Heart left ventricle (tissue), 16 donors: Measurements from ENCODE around the gene DMRTB1. TPM values are rescaled to one million over a fixed set of nuclear protein-coding genes. Genes with fewer than 3 reads are reported as not detected.

ENCODE experiments used
- ATAC-seq, 4 donors: fragments of 200-7000 bp; cut with Tn5 transposase; one replicate each; pipeline ENCODE4 v1.9.1; 2020 to 2022; ENCODE audit warnings: moderate library complexity in 4 of 4, mild to moderate bottlenecking in 3 of 4, moderate number of reproducible peaks in 1 of 4
- DNase-seq, 5 donors: peaks; one replicate each; pipeline ENCODE4 v3.0.0-alpha.2; 2020
- H3K27ac ChIP-seq, 12 donors: fragments of 200-600 bp; sonication (generic) in 4 of 12; one replicate each; pipeline versions ENCODE4 v1.5.0 to v1.8.0; 2016 to 2022; ENCODE audit warnings: mild to moderate bottlenecking in 2 of 12
- H3K27me3 ChIP-seq, 9 donors: fragments of 200-600 bp; sonication (generic) in 2 of 9; one replicate each; pipeline versions ENCODE4 v1.5.1 to v1.8.0; 2016 to 2022; ENCODE audit warnings: mild to moderate bottlenecking in 3 of 9
- H3K36me3 ChIP-seq, 9 donors: fragments of 200-600 bp; sonication (generic) in 2 of 9; one replicate each; pipeline versions ENCODE4 v1.5.0 to v1.8.0; 2018 to 2022; ENCODE audit warnings: mild to moderate bottlenecking in 2 of 9
- H3K4me1 ChIP-seq, 12 donors: fragments of 200-600 bp; sonication (generic) in 4 of 12; one replicate each; pipeline versions ENCODE4 v1.5.0 to v1.8.0; 2016 to 2022; ENCODE audit warnings: mild to moderate bottlenecking in 3 of 12
- H3K4me3 ChIP-seq, 12 donors: fragments of 200-600 bp; sonication (generic) in 4 of 12; one replicate each; pipeline versions ENCODE4 v1.5.0 to v1.8.0; 2017 to 2022; ENCODE audit warnings: mild to moderate bottlenecking in 9 of 12, moderate library complexity in 4 of 12
- H3K9me3 ChIP-seq, 12 donors: fragments of 200-600 bp; sonication (generic) in 4 of 12; one replicate each; pipeline versions ENCODE4 v1.5.0 to v1.8.0; 2016 to 2022; ENCODE audit warnings: mild to moderate bottlenecking in 1 of 12
- POLR2A ChIP-seq, 2 donors: fragments of 450-650 bp; IDR thresholded peaks; one replicate each; pipeline ENCODE4 v1.6.1; 2017; ENCODE audit warnings: antibody characterized with exemption in 2 of 2, mild to moderate bottlenecking in 2 of 2, moderate library complexity in 2 of 2
- WGBS, 4 donors: extraction: QIAGEN DNeasy Blood & Tissue Kit in 2 of 4; methylation state at CpG; one replicate each; pipeline versions ENCODE4 v1.1.5 to v1.1.7; 2013 to 2018; 5-methylcytosine and 5-hydroxymethylcytosine counted together
- intact Hi-C, 10 donors: fragments of 100-400 bp; cut with DNase I; formaldehyde crosslinking; loops; one replicate each; pipeline versions ENCODE4 v1.11.1 to v1.14.2; 2022
- polyA plus RNA-seq, 2 donors: library from polyadenylated mRNA; stranded (reverse); fragments of 200-250 nt; gene quantifications; one replicate each; pipeline ENCODE4 v1.2.3, GENCODE V29; 2013
- total RNA-seq, 9 donors: library from RNA; depleted of rRNA in 2 of 9; stranded (reverse); fragments of >200 nt in 2 of 9; fragmentation: NEBNext Ultra II Directional in 3 of 9; extraction: Animal tissue kit (Norgen Biotek cat#: 25700) in 3 of 9; gene quantifications; one replicate each; pipeline versions ENCODE4 v1.1.0 to v1.2.4, GENCODE V29; 2016 to 2023
- TF ChIP-seq, protein P1 (sequence below), 12 donors: fragments of 200-600 bp; sonication (generic) in 4 of 12; IDR thresholded peaks; one replicate each; pipeline versions ENCODE4 v1.5.0 to v1.8.0; 2018 to 2022; ENCODE audit warnings: antibody characterized with exemption in 12 of 12, mild to moderate bottlenecking in 5 of 12
- donor health status: ischemic (EF 13 %, LVEDD 7.1; RV severe dilation, severe dysfunction).
- donor health status: healthy with polysubstance abuse.
- donor health status: DM: no; HTN: yes; CAD: no.
- donor health status: DM: no; HTN: no; CAD: no.
- donor health status: ischemic (EF 25% LVEDD 6.9; RV normal size, moderate dysfunction).
- donor health status: ischemic (EF 25% LVEDD 5.7; RV mildly dilated, moderate dysfunction).
- donor health status: healthy.
- donor health status: DM: yes; HTN: yes; CAD: no.
- donor health status: ischemic (EF 35%, LVEDD 5.7; RV mildly dilated, moderate dysfunction).
- donor health status: nonischemic (EF 11% LVEDD 7.7; RV severe dilation, severe dysfunction).
- donor health status: DM: yes; HTN: yes; CAD: no.
- donor health status: PGD.
- donor health status: ischemic (EF 29% LVEDD 5.4; RV normal size, mild dysfunction).
- donor health status: nonischemic (EF 23%, LVEDD 6.1; RV moderate dilation, normal function).

Gene DMRTB1
- total and polyA plus RNA-seq, 11 donors: not detected

DNA sequence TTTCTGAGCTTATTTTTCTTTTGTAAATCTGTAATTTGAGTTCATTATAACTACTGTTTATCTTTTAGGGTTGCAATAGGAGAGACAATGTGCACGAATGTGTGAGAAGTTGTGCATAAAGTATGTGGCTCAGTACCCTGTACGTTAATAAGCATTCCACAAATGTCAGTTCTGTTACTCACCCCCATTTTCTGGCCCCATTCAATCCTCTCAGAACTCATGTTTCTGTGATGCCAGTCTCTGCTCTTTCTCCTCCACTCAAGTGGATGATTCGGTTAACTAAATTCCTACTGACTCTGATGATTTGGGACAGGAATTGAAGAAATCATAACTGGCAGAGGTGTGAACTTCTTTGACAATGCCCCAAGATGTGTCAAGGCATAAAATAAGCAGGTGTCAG is 10.2 kb upstream of the DMRTB1 start:
- Histone ChIP-seq H3K27me3 (peaks cover 0 to 43% (median 8%) of the 10 kb centered on the region in 9 donors), H3K36me3 (no peaks in the 10 kb centered on the region), H3K4me3 (no peak overlapping the region), H3K9me3 (no peaks in the 10 kb centered on the region), H3K4me1 (no peaks in the 10 kb centered on the region), H3K27ac (no peak overlapping the region)
- DNase-seq: no peak
- ATAC-seq: no peak
- TF ChIP-seq, protein P1, sequence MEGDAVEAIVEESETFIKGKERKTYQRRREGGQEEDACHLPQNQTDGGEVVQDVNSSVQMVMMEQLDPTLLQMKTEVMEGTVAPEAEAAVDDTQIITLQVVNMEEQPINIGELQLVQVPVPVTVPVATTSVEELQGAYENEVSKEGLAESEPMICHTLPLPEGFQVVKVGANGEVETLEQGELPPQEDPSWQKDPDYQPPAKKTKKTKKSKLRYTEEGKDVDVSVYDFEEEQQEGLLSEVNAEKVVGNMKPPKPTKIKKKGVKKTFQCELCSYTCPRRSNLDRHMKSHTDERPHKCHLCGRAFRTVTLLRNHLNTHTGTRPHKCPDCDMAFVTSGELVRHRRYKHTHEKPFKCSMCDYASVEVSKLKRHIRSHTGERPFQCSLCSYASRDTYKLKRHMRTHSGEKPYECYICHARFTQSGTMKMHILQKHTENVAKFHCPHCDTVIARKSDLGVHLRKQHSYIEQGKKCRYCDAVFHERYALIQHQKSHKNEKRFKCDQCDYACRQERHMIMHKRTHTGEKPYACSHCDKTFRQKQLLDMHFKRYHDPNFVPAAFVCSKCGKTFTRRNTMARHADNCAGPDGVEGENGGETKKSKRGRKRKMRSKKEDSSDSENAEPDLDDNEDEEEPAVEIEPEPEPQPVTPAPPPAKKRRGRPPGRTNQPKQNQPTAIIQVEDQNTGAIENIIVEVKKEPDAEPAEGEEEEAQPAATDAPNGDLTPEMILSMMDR (IDR thresholded peaks at IDR 0.05): no peak
- TF ChIP-seq POLR2A (IDR thresholded peaks at IDR 0.05): no peak
- 45 to 65% (median 52%) methylated on average over 3 of the region's 3 CpGs for WGBS, 4 donors
- intact Hi-C loops: no loop called here

GRCh38 chr1:53449693-53450092 is 9.5 kb upstream of the DMRTB1 start:
- ATAC-seq (no peak), DNase-seq (no peak)
- H3K27ac ChIP-seq: no peak overlapping the region
- H3K27me3 ChIP-seq: peaks cover 0 to 45% (median 9%) of the 10 kb centered on the region in 9 donors
- no peaks in the 10 kb centered on the region for H3K36me3 ChIP-seq
- WGBS, 4 donors: 33 to 47% (median 44%) methylated on average over 8 of the region's 8 CpGs
- TF ChIP-seq, protein P1 (IDR thresholded peaks at IDR 0.05): no peak
- no peak for TF ChIP-seq POLR2A (IDR thresholded peaks at IDR 0.05)
- intact Hi-C loops: loop anchor here in 1 of 10 donors (10.0 kb wide), 1 partner anchor 555 kb away; no protein-coding TSS in a partner anchor
- H3K4me3 ChIP-seq: no peak overlapping the region
- H3K9me3 ChIP-seq: no peaks in the 10 kb centered on the region
- no peaks in the 10 kb centered on the region for H3K4me1 ChIP-seq

DNA sequence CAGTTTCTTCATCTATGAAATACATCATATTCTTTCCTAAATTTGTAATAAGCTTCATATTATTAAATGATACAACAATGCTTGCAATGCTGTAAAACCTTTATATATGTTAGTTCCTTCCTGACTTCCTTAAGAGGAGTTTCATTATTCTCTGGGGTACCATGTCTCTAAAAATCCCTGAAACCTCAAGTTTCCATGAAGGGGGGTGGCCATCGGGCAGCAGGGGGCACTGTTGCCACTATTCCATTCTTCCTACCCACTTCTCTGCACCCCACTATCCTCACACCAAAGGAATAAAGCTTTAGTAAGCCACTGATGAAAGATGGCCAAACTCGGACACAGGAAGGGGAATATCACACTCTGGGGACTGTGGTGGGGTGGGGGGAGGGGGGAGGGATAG is 9.0 kb upstream of the DMRTB1 start:
- 8 to 23% (median 13%) methylated on average over 2 of the region's 2 CpGs for WGBS, 4 donors
- ATAC-seq: no peak
- TF ChIP-seq, protein P1 (IDR thresholded peaks at IDR 0.05): peak in 5 of 12 donors; percentile 4 to 25 (median 20)
- no peak for TF ChIP-seq POLR2A (IDR thresholded peaks at IDR 0.05)

DNA sequence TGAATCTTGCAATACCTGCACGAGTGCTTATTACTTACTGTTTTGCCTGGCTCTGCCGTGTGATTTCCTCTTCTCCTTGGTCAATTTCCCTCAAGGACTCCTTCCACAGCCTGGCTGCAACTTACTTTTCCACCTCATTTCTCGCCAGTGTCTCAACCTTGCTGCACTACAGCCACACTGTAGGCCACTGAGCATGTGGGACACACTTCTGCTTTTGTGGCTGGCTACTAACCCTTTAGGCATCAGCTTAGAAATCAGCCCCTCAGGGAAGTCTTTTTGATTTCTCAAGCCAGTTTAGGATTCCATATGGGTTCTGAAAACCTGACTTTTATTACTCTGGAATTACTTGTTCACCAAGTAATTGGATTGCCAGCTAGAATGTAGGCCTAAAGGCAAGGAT is 5.2 kb upstream of the DMRTB1 start:
- Histone ChIP-seq H3K27me3 (peaks cover 0 to 38% (median 4%) of the 10 kb centered on the region in 9 donors), H3K4me3 (no peak overlapping the region), H3K9me3 (no peaks in the 10 kb centered on the region), H3K27ac (no peak overlapping the region), H3K36me3 (no peaks in the 10 kb centered on the region), H3K4me1 (no peaks in the 10 kb centered on the region)
- no peak for TF ChIP-seq POLR2A (IDR thresholded peaks at IDR 0.05)
- TF ChIP-seq, protein P1 (IDR thresholded peaks at IDR 0.05): no peak
- DNase-seq (no peak), ATAC-seq (no peak)
- intact Hi-C loops: loop anchor here in 1 of 10 donors (10.0 kb wide), 1 partner anchor 559 kb away; no protein-coding TSS in a partner anchor
- WGBS, 4 donors: 73 to 92% (median 74%) methylated on average over 3 of the region's 3 CpGs

More for the DNA sequence above, 9.0 kb upstream of the DMRTB1 start:
- Histone ChIP-seq H3K9me3 (no peaks in the 10 kb centered on the region), H3K36me3 (no peaks in the 10 kb centered on the region), H3K27me3 (peaks cover 0 to 45% (median 9%) of the 10 kb centered on the region in 9 donors), H3K4me1 (no peaks in the 10 kb centered on the region), H3K27ac (no peak overlapping the region), H3K4me3 (no peak overlapping the region)
- intact Hi-C loops: loop anchor here in 1 of 10 donors (10.0 kb wide), 1 partner anchor 555 kb away; no protein-coding TSS in a partner anchor
- no peak for DNase-seq
